Measurements from ENCODE around the gene KNDC1.

GRCh38 chr10:133198621-133199487 lies 38.8 kb downstream of the KNDC1 start:
- TF ChIP-seq REST (IDR thresholded peaks at IDR 0.05; ENCODE audit: insufficient read depth in 1 of 2, low read depth in 2 of 2, low read length in 2 of 2) (no peak), POLR2AphosphoS5 (IDR thresholded peaks at IDR 0.05; ENCODE audit: low read depth, low read length) (no peak), TAF1 (IDR thresholded peaks at IDR 0.05; ENCODE audit: borderline replicate concordance, insufficient read depth, low read length) (no peak), SIN3A (IDR thresholded peaks at IDR 0.05; ENCODE audit: borderline replicate concordance, insufficient read depth, low read length) (no peak)
